BE2C (cell line): Measurements from ENCODE around the gene SNX17.

Experiments
- DNase-seq: peaks from one replicate; pipeline ENCODE4 v3.0.0-alpha.2; 2020
- H3K27me3 ChIP-seq: fragments of 250-450 bp; sonication (Bioruptor Pico); 2 replicates; pipeline ENCODE4 v1.5.1; 2020; ENCODE audit warnings: mild to moderate bottlenecking
- H3K36me3 ChIP-seq: fragments of 250-450 bp; sonication (Bioruptor Pico); 2 replicates; pipeline ENCODE4 v1.5.1; 2020; ENCODE audit warnings: mild to moderate bottlenecking
- H3K4me1 ChIP-seq: fragments of 250-450 bp; sonication (Bioruptor Pico); 2 replicates; pipeline ENCODE4 v1.5.1; 2020
- H3K4me3 ChIP-seq: 2 replicates; pipeline ENCODE4 v1.5.1; 2011; ENCODE audit warnings: low read depth, low read length
- H3K9me3 ChIP-seq: fragments of 250-450 bp; sonication (Bioruptor Pico); 2 replicates; pipeline ENCODE4 v1.5.1; 2020
- TF ChIP-seq, protein P1 (sequence below): IDR thresholded peaks from 2 replicates; pipeline ENCODE4 v1.5.1; 2012; ENCODE audit warnings: mild to moderate bottlenecking, low read depth, low read length

The SNX17 gene

DNA sequence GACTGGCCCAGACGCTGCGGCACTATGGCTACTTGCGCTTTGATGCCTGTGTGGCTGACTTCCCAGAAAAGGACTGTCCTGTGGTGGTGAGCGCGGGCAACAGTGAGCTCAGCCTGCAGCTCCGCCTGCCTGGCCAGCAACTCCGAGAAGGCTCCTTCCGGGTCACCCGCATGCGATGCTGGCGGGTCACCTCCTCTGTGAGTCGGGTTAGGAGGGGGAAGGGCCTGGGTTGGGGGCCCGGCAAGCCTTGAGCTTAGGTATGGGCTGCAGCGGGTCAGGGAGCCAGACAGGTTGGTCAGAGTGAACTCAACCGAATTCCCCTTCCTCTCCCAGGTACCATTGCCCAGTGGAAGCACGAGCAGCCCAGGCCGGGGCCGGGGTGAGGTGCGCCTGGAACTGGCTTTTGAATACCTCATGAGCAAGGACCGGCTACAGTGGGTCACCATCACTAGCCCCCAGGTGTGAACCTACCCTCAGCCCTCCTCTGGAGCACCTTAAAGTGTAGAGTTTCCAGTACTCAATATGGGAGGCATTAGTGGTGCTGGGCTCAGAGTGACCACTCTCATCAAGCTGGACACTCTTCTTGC lies 5.2 kb downstream of the SNX17 start:
- H3K27me3 ChIP-seq = no peaks in the 10 kb centered on the region
- peaks cover 59% of the 10 kb centered on the region for H3K36me3 ChIP-seq
- H3K4me3 ChIP-seq = no peak overlapping the region
- DNase-seq = no peak
- TF ChIP-seq, protein P1, sequence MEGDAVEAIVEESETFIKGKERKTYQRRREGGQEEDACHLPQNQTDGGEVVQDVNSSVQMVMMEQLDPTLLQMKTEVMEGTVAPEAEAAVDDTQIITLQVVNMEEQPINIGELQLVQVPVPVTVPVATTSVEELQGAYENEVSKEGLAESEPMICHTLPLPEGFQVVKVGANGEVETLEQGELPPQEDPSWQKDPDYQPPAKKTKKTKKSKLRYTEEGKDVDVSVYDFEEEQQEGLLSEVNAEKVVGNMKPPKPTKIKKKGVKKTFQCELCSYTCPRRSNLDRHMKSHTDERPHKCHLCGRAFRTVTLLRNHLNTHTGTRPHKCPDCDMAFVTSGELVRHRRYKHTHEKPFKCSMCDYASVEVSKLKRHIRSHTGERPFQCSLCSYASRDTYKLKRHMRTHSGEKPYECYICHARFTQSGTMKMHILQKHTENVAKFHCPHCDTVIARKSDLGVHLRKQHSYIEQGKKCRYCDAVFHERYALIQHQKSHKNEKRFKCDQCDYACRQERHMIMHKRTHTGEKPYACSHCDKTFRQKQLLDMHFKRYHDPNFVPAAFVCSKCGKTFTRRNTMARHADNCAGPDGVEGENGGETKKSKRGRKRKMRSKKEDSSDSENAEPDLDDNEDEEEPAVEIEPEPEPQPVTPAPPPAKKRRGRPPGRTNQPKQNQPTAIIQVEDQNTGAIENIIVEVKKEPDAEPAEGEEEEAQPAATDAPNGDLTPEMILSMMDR = no peak
- H3K9me3 ChIP-seq = no peaks in the 10 kb centered on the region
- no peaks in the 10 kb centered on the region; the same call in 1 of the 2 replicates for H3K4me1 ChIP-seq

DNA sequence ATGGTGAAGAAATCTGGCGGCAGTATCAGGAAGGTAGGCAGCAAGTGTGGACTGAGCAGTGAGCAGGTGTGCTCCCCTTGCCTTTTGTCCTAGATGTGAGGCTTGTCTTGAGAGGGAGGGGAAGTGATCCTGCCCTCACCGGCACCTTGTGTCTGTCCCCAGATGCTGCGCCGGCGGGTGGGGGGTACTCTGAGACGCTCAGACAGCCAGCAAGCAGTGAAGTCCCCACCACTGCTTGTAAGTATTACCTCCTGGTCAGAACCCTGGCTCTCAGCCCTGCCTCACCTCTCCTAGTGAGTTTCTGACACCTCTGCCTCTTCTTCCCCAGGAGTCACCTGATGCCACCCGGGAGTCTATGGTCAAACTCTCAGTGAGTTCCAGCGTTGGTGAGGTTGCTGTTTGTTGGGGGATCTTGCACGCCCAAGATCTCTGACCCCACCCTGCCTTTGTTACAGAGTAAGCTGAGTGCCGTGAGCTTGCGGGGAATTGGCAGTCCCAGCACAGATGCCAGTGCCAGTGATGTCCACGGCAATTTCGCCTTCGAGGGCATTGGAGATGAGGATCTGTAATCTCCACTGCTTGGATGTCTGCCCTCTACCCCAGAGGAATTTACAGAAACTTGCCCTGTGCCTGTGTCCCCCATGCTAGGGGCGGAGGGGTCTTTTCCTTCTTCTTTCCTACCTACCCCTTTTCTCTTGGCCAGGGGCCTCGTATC lies 5.9 kb downstream of the SNX17 start:
- H3K36me3 ChIP-seq = peaks cover 62% of the 10 kb centered on the region

DNA sequence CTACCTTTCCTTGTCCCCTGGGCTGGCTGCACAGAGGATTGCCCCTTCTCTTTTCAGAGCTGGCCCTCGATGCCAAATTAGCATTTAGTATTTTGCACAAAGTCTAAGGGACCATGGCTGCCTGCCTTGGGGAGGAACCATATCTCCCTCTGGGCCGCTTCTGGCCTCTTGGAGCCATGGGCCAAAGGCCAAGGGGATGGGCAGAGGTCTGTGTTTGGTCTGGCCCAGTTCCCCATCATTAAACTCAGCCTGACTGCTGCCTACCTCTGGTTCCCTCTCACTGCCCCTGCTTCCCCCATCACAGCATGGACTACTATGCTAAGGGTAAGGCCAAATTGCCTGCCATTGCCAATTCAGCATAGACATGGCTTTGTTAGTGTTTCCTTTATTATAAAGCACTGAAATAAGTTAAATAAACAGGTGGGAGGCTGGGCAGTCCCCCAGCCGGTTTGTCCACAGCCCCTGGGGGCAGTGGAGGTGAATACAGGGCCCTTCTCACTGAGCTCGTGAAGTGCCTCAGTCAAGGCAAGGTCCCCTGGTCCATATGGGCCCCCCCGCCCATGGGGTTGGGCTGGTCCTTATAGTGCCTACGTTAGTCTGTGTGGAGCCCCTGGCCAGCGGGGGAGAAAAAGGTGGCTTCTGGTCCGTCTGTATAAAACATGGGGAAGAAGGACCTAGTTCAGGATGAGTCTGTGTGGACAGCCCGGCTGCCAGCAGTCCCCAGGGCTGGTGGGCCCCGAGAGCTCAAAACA lies 6.6 kb downstream of the SNX17 start:
- no peaks in the 10 kb centered on the region for H3K4me1 ChIP-seq
- H3K4me3 ChIP-seq = no peak overlapping the region
- no peaks in the 10 kb centered on the region for H3K9me3 ChIP-seq
- H3K36me3 ChIP-seq = peaks cover 70% of the 10 kb centered on the region
- TF ChIP-seq, protein P1 = no peak
- DNase-seq = no peak
- H3K27me3 ChIP-seq = no peaks in the 10 kb centered on the region

More for the DNA sequence above, 5.9 kb downstream of the SNX17 start:
- Histone ChIP-seq H3K4me3 (no peak overlapping the region), H3K4me1 (no peaks in the 10 kb centered on the region; the same call in 1 of the 2 replicates), H3K27me3 (no peaks in the 10 kb centered on the region), H3K9me3 (no peaks in the 10 kb centered on the region)
- TF ChIP-seq, protein P1 = no peak
- DNase-seq = no peak

DNA sequence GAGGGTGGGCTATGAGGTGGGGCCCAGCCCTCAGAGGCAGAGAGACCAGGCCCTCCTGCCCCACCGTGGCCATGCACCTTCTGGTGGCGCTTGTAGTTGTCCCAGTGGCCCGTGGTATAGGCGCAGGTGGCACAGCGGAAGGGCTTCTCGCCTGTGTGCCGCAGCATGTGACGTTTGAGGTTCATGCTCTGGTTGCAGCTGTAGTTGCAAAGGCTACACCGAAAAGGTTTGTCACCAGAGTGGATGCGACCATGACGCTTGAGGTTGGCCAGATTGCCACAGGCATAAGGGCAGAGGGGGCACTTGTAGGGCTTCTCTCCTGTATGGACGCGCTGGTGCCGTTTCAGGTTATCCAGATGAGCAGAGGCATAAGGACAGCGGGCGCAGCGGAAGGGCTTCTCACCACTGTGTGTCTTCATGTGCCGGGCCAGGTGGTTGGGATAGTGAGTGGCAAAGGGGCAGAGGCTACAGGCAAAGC lies 7.2 kb downstream of the SNX17 start:
- H3K4me3 ChIP-seq = no peak overlapping the region
- H3K36me3 ChIP-seq = peaks cover 69% of the 10 kb centered on the region
- H3K9me3 ChIP-seq = no peaks in the 10 kb centered on the region
- DNase-seq = no peak
- H3K4me1 ChIP-seq = no peaks in the 10 kb centered on the region
- no peaks in the 10 kb centered on the region for H3K27me3 ChIP-seq
- TF ChIP-seq, protein P1 = no peak

DNA sequence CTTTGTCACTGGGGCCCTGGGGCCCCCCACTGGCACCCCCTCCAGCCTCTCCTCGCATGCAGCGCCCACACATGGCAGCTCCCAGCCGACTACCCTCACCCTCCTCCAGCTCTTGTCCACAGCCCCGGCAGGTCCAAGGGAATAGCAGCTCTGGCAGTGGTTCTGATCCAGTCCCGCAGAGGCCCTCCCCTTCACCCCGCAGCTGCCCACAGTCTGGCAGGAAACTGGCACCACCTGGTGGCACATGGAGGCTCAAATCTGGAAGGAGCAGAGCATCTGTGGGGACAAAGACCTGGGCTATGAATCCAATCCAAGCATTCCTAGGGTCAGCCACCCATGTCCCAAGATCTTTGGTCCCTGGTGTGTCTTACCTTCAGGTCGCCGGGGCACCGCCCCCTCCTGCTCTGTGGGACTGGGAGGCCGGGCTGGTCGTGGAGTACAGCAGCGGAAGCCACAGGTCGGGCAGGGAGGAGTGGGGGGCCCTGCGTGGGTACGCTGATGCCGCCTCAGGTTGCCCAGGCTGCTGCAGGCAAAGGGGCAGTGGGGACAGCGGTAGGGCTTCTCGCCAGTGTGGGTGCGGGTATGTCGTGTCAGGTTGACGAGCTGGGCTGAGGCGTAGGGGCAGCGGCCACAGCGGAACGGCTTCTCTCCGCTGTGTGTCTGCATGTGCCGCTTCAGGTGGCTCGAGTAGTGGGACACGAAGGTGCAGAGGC lies 7.8 kb downstream of the SNX17 start:
- DNase-seq = no peak
- Histone ChIP-seq H3K36me3 (peaks cover 65% of the 10 kb centered on the region), H3K4me3 (no peak overlapping the region), H3K4me1 (no peaks in the 10 kb centered on the region), H3K9me3 (no peaks in the 10 kb centered on the region), H3K27me3 (no peaks in the 10 kb centered on the region)
- TF ChIP-seq, protein P1 = peak; percentile 21; the same call in 1 of the 2 replicates
